Dermis blood vessel endothelial cell (primary cell): ENCODE measurements around the gene THBS1. TPM values are rescaled to one million over a fixed set of nuclear protein-coding genes. Genes with fewer than 3 reads are reported as not detected.
A peak's percentile ranks its signal among the peaks of the same experiment; 100 is the strongest.

Experiments
- DNase-seq: peaks from one replicate; pipeline ENCODE4 v3.0.0; 2010
- total RNA-seq: library from RNA; depleted of rRNA; stranded (reverse); fragments of >200 nt; gene quantifications from 2 replicates; pipeline ENCODE4 v1.2.3, GENCODE V29; 2014

THBS1 gene
- total RNA-seq, 1 donor from 2014 or later: 7,970 TPM

DNA sequence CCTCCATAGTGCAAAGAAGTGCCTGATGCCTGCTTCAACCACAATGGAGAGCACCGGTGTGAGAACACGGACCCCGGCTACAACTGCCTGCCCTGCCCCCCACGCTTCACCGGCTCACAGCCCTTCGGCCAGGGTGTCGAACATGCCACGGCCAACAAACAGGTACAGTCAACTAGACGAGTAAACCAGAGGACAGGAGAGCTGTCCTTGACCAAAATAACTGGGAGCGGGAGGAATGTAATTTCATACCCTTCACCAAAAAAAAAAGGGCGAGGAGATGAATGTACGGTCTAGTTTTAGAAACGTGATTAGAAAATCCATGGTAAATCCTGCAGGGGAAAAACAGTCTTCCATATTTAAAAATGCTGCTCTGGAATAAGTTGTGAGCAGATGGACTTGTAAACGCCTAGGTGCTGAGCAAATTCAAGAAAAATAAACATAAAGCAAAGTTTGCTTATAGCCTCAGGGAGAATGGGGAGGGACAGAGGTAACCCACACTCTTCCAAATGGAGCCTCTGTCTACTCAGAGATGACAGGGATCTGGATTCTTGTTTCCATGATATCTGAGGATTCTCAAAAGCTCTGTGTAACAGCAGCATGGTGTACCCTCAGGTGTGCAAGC, 8.4 kb downstream of the THBS1 start:
- DNase-seq: peak; percentile 63

DNA sequence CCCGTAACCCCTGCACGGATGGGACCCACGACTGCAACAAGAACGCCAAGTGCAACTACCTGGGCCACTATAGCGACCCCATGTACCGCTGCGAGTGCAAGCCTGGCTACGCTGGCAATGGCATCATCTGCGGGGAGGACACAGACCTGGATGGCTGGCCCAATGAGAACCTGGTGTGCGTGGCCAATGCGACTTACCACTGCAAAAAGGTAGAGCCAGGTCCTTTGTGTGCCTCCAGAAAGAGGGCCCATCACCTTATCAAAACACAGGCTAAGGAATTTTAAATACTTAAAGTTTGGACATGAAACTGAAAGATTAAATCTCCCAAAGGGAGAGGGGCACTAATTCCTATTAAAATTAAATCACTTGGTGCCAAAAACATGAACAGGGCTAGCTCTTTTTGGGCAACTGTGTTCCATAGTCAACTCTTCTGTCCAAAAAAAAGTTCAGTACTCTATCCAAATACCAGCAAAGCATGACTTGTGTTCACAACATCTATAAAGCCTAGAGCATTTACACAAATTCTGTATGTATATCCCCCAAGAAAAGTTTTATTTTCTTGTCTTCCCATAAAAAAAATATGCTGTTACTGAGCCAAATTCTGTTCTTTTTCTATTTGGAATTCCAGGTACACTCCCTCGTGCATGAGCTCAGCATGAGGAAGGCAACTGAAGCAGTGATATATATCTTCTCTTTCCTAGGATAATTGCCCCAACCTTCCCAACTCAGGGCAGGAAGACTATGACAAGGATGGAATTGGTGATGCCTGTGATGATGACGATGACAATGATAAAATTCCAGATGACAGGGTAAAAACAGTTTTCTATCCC, 9.2 kb downstream of the THBS1 start:
- peak; percentile 55 for DNase-seq

DNA sequence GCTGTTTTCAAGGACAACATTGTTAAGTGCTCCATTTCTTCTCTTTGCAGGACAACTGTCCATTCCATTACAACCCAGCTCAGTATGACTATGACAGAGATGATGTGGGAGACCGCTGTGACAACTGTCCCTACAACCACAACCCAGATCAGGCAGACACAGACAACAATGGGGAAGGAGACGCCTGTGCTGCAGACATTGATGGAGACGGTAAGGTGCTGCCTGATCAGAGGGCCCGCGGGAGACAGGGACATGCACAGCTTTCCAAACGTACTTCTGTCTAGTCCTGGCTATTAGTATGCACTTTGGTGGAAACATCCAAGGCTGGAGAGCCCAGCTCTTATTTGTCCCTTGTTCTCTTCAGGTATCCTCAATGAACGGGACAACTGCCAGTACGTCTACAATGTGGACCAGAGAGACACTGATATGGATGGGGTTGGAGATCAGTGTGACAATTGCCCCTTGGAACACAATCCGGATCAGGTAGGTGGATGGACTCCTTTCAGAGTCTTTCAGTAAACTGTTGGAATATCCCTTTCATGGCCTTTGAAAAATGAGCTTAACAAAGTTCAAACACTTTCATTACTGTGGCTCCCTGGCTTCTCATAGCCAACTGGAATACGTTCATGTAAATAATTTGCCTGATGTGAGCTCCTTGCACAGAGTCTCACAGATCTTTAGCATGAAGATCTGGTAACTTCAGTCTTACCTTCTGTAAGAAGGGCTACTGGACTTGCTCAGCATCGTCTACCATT, 10.4 kb downstream of the THBS1 start:
- peak; percentile 65 for DNase-seq

DNA sequence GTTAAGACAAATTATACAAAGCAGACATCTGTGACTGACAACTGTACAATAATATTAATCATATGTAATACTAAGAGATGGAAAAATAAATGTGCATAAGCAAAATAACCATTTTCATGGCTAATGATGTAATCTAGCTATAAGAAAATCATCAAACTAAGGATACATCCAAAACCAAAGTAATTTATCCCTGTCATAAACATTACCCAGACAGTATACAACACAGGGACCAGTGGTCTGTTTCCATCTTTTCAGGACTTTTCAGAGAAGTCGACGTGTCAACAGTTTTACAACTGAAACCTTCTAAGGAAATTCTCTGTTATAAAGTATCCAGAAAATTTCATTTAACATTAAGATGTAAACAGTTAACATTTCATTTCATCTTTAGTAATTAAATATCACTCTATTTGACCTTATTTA, 11.0 kb downstream of the THBS1 start:
- peak; percentile 60 for DNase-seq

DNA sequence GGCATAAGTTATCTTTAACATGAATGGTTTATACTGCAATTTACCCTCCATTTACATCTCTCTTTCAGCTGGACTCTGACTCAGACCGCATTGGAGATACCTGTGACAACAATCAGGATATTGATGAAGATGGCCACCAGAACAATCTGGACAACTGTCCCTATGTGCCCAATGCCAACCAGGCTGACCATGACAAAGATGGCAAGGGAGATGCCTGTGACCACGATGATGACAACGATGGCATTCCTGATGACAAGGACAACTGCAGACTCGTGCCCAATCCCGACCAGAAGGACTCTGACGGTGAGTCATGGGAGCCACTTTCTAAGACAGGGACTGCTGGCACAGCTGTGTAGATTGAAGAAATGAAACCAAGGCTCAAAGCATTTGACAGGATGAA, 11.6 kb downstream of the THBS1 start:
- DNase-seq: peak; percentile 72

DNA sequence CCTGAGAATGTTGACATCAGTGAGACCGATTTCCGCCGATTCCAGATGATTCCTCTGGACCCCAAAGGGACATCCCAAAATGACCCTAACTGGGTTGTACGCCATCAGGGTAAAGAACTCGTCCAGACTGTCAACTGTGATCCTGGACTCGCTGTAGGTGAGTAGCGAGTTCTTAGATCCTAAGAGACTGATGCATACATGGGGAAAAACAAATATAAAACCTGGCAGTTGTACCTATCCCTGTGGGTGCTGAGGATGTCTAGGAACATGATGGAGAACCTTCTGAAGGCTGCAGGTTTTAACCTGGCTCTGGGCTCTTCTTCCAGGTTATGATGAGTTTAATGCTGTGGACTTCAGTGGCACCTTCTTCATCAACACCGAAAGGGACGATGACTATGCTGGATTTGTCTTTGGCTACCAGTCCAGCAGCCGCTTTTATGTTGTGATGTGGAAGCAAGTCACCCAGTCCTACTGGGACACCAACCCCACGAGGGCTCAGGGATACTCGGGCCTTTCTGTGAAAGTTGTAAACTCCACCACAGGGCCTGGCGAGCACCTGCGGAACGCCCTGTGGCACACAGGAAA, 12.3 kb downstream of the THBS1 start:
- DNase-seq: peak; percentile 57

DNA sequence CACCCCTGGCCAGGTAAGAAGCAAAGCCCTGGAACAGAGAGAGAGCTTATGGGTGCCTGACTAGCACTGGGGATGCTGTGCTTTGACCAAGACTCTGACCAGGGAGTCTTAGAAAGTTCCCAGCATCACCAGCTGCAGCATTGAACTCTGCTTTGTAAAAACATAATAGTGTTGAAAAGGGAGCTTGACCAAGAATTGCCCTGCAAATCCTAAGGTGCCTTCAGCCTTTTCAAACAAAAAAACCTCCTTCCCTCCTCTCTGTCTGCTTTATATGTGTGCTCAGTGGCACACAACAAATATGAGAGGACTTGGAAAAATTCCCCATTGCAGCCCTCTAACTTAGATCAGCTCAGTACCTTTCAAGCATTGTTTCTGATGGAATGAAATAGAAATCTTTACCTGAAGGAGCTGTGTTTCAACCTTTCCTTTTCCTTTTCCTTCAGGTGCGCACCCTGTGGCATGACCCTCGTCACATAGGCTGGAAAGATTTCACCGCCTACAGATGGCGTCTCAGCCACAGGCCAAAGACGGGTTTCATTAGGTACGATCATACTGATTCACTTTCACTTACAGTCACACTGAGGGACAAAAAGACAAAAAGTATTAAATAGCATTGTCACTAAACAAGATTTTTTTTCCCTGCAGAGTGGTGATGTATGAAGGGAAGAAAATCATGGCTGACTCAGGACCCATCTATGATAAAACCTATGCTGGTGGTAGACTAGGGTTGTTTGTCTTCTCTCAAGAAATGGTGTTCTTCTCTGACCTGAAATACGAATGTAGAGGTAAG, 13.0 kb downstream of the THBS1 start:
- peak; percentile 61 for DNase-seq

DNA sequence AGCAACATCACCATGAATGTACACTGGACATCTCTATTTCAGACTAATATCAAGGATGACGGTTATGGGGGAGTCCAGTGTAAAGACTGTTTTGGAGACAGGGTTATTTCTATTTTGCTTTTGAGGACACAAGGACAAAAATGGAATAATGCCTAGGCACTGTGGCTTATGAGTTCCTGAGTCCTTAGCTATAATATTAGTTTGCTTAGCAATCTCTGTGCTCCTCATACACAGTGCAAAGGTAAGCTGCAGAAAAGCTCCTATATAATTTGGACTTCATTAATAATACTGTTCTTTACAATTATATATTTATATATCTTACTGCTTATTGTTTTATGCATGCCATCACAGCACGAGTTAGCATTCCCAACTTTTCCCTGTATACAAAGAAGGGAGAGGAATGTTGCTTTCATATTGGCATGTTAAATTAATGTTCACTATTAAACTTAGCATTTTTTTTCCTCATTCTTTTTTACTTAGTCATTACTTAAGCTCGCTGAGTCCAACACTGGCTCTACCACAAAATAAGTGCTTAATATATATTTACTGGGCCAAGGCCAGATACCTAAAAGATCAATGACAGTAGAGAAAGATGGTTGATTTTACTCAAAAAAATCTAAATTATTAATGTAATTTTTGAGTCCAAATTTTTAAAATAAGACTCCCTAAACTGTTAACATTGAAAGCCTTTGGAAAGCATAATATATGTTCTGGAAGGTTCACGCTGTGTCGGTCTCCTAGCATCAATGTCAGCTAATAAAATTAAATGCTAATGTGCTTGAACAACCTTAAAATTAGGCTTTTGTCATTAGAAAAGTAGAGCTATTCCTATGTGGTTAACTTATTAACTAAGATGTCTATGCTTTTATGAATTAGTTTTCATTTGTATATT, 13.8 kb downstream of the THBS1 start:
- DNase-seq: peak; percentile 54

DNA sequence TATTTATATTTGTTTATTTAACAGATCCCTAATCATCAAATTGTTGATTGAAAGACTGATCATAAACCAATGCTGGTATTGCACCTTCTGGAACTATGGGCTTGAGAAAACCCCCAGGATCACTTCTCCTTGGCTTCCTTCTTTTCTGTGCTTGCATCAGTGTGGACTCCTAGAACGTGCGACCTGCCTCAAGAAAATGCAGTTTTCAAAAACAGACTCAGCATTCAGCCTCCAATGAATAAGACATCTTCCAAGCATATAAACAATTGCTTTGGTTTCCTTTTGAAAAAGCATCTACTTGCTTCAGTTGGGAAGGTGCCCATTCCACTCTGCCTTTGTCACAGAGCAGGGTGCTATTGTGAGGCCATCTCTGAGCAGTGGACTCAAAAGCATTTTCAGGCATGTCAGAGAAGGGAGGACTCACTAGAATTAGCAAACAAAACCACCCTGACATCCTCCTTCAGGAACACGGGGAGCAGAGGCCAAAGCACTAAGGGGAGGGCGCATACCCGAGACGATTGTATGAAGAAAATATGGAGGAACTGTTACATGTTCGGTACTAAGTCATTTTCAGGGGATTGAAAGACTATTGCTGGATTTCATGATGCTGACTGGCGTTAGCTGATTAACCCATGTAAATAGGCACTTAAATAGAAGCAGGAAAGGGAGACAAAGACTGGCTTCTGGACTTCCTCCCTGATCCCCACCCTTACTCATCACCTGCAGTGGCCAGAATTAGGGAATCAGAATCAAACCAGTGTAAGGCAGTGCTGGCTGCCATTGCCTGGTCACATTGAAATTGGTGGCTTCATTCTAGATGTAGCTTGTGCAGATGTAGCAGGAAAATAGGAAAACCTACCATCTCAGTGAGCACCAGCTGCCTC, 14.7 kb downstream of the THBS1 start:
- DNase-seq: peak; percentile 77

DNA sequence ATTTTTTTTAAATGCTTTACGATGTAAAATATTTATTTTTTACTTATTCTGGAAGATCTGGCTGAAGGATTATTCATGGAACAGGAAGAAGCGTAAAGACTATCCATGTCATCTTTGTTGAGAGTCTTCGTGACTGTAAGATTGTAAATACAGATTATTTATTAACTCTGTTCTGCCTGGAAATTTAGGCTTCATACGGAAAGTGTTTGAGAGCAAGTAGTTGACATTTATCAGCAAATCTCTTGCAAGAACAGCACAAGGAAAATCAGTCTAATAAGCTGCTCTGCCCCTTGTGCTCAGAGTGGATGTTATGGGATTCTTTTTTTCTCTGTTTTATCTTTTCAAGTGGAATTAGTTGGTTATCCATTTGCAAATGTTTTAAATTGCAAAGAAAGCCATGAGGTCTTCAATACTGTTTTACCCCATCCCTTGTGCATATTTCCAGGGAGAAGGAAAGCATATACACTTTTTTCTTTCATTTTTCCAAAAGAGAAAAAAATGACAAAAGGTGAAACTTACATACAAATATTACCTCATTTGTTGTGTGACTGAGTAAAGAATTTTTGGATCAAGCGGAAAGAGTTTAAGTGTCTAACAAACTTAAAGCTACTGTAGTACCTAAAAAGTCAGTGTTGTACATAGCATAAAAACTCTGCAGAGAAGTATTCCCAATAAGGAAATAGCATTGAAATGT, 15.6 kb downstream of the THBS1 start:
- peak; percentile 79 for DNase-seq

DNA sequence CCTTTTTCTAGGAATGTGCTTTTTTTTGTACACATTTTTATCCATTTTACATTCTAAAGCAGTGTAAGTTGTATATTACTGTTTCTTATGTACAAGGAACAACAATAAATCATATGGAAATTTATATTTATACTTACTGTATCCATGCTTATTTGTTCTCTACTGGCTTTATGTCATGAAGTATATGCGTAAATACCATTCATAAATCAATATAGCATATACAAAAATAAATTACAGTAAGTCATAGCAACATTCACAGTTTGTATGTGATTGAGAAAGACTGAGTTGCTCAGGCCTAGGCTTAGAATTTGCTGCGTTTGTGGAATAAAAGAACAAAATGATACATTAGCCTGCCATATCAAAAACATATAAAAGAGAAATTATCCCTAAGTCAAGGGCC, 16.5 kb downstream of the THBS1 start:
- DNase-seq: no peak

DNA sequence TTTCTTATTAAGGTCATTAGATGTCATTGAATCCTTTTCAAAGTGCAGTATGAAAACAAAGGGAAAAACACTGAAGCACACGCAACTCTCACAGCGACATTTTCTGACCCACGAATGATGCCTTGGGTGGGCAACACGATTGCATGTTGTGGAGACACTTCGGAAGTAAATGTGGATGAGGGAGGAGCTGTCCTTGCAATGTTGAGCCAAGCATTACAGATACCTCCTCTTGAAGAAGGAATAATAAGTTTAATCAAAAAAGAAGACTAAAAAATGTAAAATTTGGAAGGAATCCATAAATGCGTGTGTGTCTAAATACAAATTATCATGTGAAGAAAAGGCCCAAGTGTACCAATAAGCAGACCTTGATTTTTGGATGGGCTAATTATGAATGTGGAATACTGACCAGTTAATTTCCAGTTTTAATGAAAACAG, 16.9 kb downstream of the THBS1 start:
- DNase-seq: peak; percentile 96

DNA sequence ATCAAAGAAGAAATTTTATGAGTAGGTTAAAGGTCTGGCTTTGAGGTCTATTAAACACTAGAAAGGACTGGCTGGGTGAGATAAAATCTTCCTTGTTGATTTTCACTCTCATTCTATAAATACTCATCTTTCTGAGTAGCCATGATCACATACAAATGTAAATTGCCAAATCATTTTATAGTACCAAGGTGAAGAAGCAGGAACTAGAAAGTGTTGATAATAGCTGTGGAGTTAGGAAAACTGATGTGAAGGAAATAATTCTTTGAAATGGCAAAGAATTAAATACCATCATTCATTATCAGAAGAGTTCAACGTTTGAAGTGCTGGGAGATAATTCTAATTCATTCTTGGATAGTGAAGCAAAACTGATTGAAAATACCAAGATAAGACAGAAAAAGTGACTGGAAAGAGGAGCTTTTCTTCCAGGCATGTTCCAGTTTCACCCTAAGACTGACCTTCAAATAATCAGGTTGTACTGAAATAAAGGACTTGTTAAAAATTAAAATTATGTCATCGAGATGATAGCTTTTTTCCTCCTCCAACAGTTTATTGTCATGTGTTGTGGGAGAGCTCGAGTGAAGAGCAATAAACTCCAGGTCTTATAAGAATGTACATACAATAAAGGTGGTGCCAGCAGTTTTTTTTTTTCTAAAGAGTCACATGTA, 17.4 kb downstream of the THBS1 start:
- peak; percentile 88 for DNase-seq

DNA sequence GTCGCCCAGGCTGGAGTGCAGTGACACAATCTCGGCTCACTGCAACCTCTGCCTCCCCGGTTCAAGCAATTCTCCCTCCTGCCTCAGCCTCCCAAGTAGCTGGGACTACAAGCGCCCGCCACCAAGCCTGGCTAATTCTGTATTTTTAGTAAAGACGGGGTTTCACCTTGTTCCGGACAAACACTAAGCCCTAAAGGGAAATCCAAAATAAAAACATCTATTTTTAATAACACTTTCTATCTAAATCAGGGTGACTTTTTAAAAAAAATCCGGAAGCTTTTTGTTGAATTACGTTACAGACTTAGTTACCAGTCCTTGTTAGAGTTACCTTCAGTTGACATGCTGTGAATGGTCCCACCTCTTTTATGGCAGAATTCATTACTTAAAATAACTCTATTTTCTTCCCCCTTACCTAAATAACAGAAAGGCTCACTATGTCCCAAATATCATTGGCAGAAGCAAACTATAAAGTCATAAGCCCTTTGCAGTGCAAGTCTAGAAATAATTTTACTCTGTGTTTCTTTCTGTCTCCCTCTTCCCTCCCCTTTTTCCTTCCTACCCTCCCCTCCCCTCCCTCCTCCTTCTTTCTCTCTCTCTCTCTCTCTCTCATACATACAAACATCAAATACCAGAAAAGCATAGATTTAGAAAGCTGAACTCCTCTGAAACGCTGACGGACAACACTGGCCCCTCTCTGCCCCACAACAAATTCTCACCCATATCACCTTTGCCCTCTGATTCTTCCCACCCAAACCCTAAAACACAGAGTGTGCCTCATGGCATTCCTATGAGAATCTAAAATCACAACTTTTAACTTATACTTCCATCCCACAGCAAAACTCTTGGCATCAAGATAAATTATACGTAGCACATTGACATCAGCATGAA, 18.3 kb downstream of the THBS1 start:
- peak; percentile 79 for DNase-seq

DNA sequence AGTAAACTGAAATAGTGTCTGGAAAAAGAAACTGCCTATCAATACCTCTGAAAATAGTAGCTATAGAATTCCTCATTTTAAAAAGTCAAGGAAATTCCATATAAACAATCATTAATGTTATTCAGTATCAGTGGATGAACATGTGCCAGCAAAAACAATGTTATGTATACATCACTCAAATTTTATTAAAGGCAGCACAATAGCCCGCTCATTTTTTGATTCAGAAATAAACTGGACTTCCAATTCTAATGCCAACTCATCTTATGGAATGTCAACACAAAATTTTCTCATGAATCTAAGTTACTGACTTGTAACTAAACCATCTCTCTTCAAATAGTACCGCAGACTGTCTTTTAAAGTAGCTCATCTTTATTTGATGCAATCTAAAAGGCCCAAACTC, 19.0 kb downstream of the THBS1 start:
- DNase-seq: peak; percentile 58

DNA sequence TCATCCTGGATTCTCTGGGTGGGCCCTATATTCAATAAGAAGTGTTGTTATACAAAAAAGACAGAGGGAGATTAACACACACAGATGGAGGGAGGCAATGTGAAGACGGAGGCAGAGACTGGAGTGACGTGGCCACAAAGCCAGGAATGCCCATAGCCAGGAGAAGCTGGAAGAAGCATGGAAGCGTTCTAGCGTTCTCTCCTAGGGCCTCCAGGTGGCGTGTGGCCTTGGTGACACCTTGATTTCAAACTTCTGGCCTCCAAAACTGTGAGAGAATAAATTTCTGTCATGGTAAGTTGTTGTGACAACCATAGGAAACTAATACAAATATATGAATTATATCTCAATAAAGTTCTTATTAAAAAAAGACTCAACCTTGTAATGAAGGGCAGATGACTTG, 21.3 kb downstream of the THBS1 start:
- DNase-seq: peak; percentile 63

DNA sequence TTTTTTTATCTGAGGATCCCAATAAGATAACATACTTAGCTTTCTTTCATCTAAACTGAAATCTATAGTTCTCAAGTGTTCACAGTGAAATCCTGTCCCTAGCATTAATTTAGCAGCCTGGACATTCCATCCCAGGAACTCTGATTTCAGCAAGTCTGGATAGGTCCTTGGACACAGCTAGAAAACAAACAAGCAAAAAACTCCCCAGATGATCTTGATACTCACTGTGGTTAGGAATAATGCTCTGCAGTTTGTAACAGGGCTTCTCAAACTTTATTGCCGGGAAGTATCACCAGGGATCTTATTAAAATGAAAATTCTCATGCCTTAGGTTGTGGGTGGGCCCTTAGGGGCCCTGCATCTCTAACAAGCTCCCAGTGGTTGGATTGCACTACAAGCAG, 24.3 kb downstream of the THBS1 start:
- no peak for DNase-seq
